Measurements from ENCODE around the gene ZNF554. TPM values are rescaled to one million over a fixed set of nuclear protein-coding genes. Genes with fewer than 3 reads are reported as not detected.

ZNF554 gene
- total and polyA plus RNA-seq, 2 experiments from 2014 or later = 2.0 to 7.5 TPM

GRCh38 chr19:2800506-2800905 lies 19.2 kb upstream of the ZNF554 start:
- no peak overlapping the region for H3K4me2 ChIP-seq
- peaks cover 68% of the 10 kb centered on the region for H3K36me3 Mint-ChIP-seq (ENCODE audit: low read depth)
- H3K9me3 Mint-ChIP-seq = no peaks in the 10 kb centered on the region
- DNase-seq (ENCODE audit: low spot score) (no peak), ATAC-seq (no peak)
- H3F3A ChIP-seq (replicated peaks; ENCODE audit: low read depth) = no peaks in the 10 kb centered on the region
- peaks cover 6% of the 10 kb centered on the region; the same call in 1 of the 3 replicates for H3K4me1 Mint-ChIP-seq
- peaks cover 12% of the 10 kb centered on the region; the same call in 1 of the 2 replicates for H4K20me1 ChIP-seq (replicated peaks; ENCODE audit: insufficient read depth)
- TF ChIP-seq POLR2AphosphoS5 (IDR thresholded peaks at IDR 0.05; ENCODE audit: low read depth) = no peak
- TF ChIP-seq, protein P1, sequence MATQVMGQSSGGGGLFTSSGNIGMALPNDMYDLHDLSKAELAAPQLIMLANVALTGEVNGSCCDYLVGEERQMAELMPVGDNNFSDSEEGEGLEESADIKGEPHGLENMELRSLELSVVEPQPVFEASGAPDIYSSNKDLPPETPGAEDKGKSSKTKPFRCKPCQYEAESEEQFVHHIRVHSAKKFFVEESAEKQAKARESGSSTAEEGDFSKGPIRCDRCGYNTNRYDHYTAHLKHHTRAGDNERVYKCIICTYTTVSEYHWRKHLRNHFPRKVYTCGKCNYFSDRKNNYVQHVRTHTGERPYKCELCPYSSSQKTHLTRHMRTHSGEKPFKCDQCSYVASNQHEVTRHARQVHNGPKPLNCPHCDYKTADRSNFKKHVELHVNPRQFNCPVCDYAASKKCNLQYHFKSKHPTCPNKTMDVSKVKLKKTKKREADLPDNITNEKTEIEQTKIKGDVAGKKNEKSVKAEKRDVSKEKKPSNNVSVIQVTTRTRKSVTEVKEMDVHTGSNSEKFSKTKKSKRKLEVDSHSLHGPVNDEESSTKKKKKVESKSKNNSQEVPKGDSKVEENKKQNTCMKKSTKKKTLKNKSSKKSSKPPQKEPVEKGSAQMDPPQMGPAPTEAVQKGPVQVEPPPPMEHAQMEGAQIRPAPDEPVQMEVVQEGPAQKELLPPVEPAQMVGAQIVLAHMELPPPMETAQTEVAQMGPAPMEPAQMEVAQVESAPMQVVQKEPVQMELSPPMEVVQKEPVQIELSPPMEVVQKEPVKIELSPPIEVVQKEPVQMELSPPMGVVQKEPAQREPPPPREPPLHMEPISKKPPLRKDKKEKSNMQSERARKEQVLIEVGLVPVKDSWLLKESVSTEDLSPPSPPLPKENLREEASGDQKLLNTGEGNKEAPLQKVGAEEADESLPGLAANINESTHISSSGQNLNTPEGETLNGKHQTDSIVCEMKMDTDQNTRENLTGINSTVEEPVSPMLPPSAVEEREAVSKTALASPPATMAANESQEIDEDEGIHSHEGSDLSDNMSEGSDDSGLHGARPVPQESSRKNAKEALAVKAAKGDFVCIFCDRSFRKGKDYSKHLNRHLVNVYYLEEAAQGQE (IDR thresholded peaks at IDR 0.05; ENCODE audit: unreplicated experiment) = no peak
- no peaks in the 10 kb centered on the region for H3K4me1 ChIP-seq (ENCODE audit: insufficient read depth)
- no peaks in the 10 kb centered on the region for H3K27me3 ChIP-seq (ENCODE audit: insufficient read depth)
- peaks cover 7% of the 10 kb centered on the region for H3K79me2 ChIP-seq (replicated peaks; ENCODE audit: insufficient read depth)
- H3K27me3 Mint-ChIP-seq (ENCODE audit: insufficient read depth, low read depth, poor library complexity) = peaks cover 13% of the 10 kb centered on the region
- H3K36me3 ChIP-seq (ENCODE audit: insufficient read depth) = peaks cover 2% of the 10 kb centered on the region
- H3K4me3 Mint-ChIP-seq = no peak overlapping the region
- no peak overlapping the region for H3K27ac ChIP-seq (ENCODE audit: low read depth)
- H2AFZ ChIP-seq = no peak overlapping the region
- H3K27ac Mint-ChIP-seq = no peak overlapping the region
- no peak overlapping the region for H3K4me3 ChIP-seq
- H3K9me2 ChIP-seq (ENCODE audit: insufficient read depth) = no peaks in the 10 kb centered on the region

- peaks cover 54% of the 10 kb centered on the region for H3K36me3 Mint-ChIP-seq (ENCODE audit: low read depth)
- TF ChIP-seq ZNF331 (CRISPR knock-in tag; IDR thresholded peaks at IDR 0.05; ENCODE audit: low read depth) (no peak), ZNF462 (CRISPR knock-in tag; IDR thresholded peaks at IDR 0.05) (no peak), ZNF114 (CRISPR knock-in tag; IDR thresholded peaks at IDR 0.05) (no peak), STAT1 (IDR thresholded peaks at IDR 0.05; ENCODE audit: unreplicated experiment) (no peak), NANOG (IDR thresholded peaks at IDR 0.05; ENCODE audit: borderline replicate concordance) (no peak), JUNB (IDR thresholded peaks at IDR 0.05; ENCODE audit: unreplicated experiment) (no peak)
- TF ChIP-seq, protein P2, sequence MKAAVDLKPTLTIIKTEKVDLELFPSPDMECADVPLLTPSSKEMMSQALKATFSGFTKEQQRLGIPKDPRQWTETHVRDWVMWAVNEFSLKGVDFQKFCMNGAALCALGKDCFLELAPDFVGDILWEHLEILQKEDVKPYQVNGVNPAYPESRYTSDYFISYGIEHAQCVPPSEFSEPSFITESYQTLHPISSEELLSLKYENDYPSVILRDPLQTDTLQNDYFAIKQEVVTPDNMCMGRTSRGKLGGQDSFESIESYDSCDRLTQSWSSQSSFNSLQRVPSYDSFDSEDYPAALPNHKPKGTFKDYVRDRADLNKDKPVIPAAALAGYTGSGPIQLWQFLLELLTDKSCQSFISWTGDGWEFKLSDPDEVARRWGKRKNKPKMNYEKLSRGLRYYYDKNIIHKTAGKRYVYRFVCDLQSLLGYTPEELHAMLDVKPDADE (IDR thresholded peaks at IDR 0.05) = no peak
Observed at GRCh38 chr19:2802826-2803225, 16.8 kb upstream of the ZNF554 start.

More at GRCh38 chr19:2802826-2803225, 16.8 kb upstream of the ZNF554 start:
- Mint-ChIP-seq H3K27me3 (ENCODE audit: insufficient read depth, low read depth, poor library complexity) (peaks cover 7% of the 10 kb centered on the region), H3K4me3 (no peak overlapping the region), H3K9me3 (no peaks in the 10 kb centered on the region), H3K27ac (no peak overlapping the region), H3K4me1 (no peaks in the 10 kb centered on the region)
- H4K20me1 ChIP-seq (replicated peaks; ENCODE audit: insufficient read depth) = no peaks in the 10 kb centered on the region; the same call in 1 of the 2 replicates
- H3K4me3 ChIP-seq = no peak overlapping the region
- H2AFZ ChIP-seq = no peak overlapping the region
- H3F3A ChIP-seq (replicated peaks; ENCODE audit: low read depth) = no peaks in the 10 kb centered on the region
- no peaks in the 10 kb centered on the region for H3K9me2 ChIP-seq (ENCODE audit: insufficient read depth)
- H3K4me1 ChIP-seq (ENCODE audit: insufficient read depth) = no peaks in the 10 kb centered on the region
- DNase-seq (ENCODE audit: low spot score) = no peak
- ATAC-seq = no peak
- no peaks in the 10 kb centered on the region; the same call in 1 of the 2 replicates for H3K36me3 ChIP-seq (ENCODE audit: insufficient read depth)
- no peak overlapping the region for H3K4me2 ChIP-seq
- no peaks in the 10 kb centered on the region for H3K27me3 ChIP-seq (ENCODE audit: insufficient read depth)
- H3K27ac ChIP-seq (ENCODE audit: low read depth) = no peak overlapping the region
- peaks cover 3% of the 10 kb centered on the region for H3K79me2 ChIP-seq (replicated peaks; ENCODE audit: insufficient read depth)

All from GM23338 (cell line).